ENCODE measurements around the gene GNA15. TPM values are rescaled to one million over a fixed set of nuclear protein-coding genes. Genes with fewer than 3 reads are reported as not detected.

GNA15 gene
- total RNA-seq, 1 donor from 2014 or later, result 0.13 TPM

DNA sequence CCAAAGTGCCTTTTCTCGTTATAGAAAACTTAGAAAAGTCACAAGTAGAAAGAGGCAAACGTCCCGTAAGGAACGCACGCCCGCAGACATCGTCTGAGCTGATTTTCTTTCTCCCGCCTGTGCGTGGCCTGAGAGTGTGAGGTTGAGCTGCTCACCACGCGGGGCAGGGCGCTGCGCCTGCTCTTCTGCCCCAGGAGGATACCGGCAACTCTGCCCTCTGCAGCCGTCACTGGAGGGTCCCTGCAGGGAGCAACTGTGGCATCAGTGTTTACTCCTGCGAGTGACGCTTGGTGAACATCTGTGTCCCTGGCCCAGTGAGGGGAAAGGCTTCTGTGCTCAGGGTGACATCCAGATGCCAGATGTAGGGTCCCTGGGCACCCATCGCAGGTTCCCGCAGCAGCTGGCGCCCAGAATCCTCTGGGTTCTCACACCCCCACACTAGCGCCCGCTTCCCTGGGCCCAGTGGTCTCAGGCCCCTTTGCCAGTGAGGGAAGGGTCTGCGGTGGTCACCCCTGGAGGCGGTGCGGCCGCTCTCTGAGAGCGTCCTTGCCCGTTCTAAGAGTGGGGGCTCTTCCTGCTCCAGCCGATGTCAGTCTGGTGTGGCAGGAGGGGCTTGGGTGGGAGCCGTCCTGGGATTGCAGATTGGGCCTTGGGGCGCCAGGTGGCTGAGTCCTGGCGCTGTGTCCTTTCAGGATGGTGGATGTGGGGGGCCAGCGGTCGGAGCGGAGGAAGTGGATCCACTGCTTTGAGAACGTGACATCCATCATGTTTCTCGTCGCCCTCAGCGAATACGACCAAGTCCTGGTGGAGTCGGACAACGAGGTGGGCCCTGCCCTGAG is 17.4 kb upstream of the GNA15 start:
- H3K4me1 Mint-ChIP-seq, result no peaks in the 10 kb centered on the region
- no peaks in the 10 kb centered on the region for H3K27me3 Mint-ChIP-seq (ENCODE audit: low read depth)
- H3K4me3 Mint-ChIP-seq, result no peak overlapping the region
- DNase-seq (ENCODE audit: low spot score in 2 of 2, unreplicated experiment in 2 of 2), result no peak
- peaks cover 3% of the 10 kb centered on the region for H3K36me3 Mint-ChIP-seq
- no peaks in the 10 kb centered on the region for H3K9me3 Mint-ChIP-seq
- no peak overlapping the region for H3K27ac Mint-ChIP-seq
- TF ChIP-seq, protein P1, sequence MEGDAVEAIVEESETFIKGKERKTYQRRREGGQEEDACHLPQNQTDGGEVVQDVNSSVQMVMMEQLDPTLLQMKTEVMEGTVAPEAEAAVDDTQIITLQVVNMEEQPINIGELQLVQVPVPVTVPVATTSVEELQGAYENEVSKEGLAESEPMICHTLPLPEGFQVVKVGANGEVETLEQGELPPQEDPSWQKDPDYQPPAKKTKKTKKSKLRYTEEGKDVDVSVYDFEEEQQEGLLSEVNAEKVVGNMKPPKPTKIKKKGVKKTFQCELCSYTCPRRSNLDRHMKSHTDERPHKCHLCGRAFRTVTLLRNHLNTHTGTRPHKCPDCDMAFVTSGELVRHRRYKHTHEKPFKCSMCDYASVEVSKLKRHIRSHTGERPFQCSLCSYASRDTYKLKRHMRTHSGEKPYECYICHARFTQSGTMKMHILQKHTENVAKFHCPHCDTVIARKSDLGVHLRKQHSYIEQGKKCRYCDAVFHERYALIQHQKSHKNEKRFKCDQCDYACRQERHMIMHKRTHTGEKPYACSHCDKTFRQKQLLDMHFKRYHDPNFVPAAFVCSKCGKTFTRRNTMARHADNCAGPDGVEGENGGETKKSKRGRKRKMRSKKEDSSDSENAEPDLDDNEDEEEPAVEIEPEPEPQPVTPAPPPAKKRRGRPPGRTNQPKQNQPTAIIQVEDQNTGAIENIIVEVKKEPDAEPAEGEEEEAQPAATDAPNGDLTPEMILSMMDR (IDR thresholded peaks at IDR 0.05; ENCODE audit: unreplicated experiment), result no peak

DNA sequence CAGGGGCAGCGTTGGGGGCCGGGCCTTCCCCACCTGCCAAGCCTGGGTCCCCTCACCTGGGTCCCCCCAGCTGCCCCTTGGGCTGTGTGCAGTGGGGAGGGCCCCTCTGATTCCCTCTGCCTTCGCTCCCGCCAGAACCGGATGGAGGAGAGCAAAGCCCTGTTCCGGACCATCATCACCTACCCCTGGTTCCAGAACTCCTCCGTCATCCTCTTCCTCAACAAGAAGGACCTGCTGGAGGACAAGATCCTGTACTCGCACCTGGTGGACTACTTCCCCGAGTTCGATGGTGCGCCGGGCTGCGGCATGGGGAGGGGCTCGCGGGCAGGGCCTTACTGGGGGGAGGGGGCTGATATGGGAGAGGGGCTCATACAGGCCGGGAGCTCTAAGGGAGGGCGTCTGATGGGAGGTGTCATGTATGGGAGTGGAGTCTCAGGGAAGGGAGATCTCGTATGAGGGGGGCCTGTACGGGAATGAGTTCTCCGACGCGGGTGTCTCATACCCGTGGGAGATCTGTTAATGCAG is 16.7 kb upstream of the GNA15 start:
- Mint-ChIP-seq H3K9me3 (no peaks in the 10 kb centered on the region), H3K4me1 (no peaks in the 10 kb centered on the region), H3K27me3 (ENCODE audit: low read depth) (no peaks in the 10 kb centered on the region), H3K27ac (no peak overlapping the region), H3K4me3 (no peak overlapping the region), H3K36me3 (peaks cover 3% of the 10 kb centered on the region)
- TF ChIP-seq, protein P1 (IDR thresholded peaks at IDR 0.05; ENCODE audit: unreplicated experiment), result no peak
- no peak for DNase-seq (ENCODE audit: low spot score in 2 of 2, unreplicated experiment in 2 of 2)

DNA sequence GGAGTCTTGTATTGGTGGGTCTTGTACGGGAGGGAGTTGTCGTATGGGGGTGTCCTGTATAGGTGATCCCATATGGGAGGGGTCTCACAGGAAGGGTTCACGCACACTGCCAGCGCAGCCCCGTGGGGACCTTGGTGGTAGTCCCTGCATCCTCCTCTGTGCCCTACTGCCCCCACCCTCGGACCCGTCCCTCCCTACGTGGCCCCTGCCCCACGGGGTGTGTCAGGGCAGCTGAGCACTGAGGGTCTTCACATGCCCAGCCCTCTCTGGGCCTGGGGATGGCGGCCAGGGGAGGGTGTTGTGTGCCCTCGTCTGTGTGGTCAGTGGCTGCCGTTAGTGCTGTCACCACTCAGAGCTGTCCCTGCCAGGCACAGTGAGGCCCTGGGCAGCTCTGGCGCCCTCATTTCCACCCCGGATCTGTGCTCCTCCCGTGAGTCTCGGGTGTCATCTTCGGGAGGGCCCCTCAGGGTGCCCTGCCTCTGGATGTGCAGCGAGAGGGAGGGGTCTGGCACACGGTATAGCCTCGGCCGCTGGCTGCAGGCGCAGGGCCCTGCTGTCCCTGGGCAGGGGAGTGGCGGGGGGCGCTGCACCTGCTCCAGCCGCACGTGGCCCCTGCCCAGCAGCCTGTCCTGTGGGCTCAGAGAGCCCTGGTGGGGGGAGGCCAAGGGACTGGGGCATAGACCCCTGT is 16.0 kb upstream of the GNA15 start:
- H3K4me1 Mint-ChIP-seq, result no peaks in the 10 kb centered on the region
- no peaks in the 10 kb centered on the region for H3K27me3 Mint-ChIP-seq (ENCODE audit: low read depth)
- TF ChIP-seq, protein P1 (IDR thresholded peaks at IDR 0.05; ENCODE audit: unreplicated experiment), result no peak
- no peak overlapping the region for H3K27ac Mint-ChIP-seq
- no peaks in the 10 kb centered on the region for H3K9me3 Mint-ChIP-seq
- H3K4me3 Mint-ChIP-seq, result no peak overlapping the region
- no peak for DNase-seq (ENCODE audit: low spot score in 2 of 2, unreplicated experiment in 2 of 2)
- H3K36me3 Mint-ChIP-seq, result peaks cover 3% of the 10 kb centered on the region

DNA sequence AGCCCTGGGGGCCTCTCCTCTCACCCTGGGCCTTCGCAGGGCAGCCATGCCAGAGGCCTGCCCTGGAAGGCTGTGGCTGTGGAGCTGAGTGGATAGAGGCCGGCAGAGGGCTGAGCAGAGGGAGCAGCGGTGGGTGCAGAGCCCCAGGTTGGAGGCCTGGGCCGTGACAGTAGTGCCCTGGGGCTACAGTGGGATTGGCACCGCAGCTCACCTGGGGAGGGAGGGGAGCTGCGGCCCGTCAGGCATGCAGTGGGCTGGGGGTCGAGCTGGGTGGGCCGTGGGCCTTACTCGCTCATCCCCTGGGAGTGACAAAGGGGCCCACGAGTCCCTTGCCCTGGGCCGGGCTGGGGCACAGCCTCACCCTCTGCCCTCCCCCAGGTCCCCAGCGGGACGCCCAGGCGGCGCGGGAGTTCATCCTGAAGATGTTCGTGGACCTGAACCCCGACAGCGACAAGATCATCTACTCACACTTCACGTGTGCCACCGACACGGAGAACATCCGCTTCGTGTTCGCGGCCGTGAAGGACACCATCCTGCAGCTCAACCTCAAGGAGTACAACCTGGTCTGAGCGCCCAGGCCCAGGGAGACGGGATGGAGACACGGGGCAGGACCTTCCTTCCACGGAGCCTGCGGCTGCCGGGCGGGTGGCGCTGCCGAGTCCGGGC is 15.1 kb upstream of the GNA15 start:
- Mint-ChIP-seq H3K9me3 (no peaks in the 10 kb centered on the region), H3K27ac (no peak overlapping the region), H3K27me3 (ENCODE audit: low read depth) (no peaks in the 10 kb centered on the region), H3K4me1 (no peaks in the 10 kb centered on the region), H3K4me3 (no peak overlapping the region), H3K36me3 (peaks cover 3% of the 10 kb centered on the region)
- TF ChIP-seq, protein P1 (IDR thresholded peaks at IDR 0.05; ENCODE audit: unreplicated experiment), result no peak
- DNase-seq (ENCODE audit: low spot score in 2 of 2, unreplicated experiment in 2 of 2), result no peak

DNA sequence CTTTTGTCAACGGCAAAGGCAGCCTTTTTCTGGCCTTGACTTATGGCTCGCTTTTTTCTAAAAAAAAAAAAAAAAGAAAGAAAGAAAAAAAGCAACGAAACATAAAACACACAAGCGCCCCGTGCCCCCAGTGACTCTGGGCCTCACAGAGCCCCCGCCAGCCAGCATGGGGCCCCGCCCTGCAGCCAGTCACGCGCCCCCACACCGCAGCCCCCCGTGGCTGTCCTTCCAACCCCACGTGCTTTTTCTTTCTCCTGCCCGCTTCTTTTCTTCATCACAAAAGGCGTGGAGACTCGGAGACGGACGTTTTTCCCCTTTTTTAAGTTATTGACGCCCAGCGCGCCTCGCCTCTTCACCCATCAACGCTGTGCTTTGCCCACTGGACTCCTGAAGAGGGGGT is 14.4 kb upstream of the GNA15 start:
- Mint-ChIP-seq H3K4me3 (no peak overlapping the region), H3K27ac (no peak overlapping the region), H3K9me3 (no peaks in the 10 kb centered on the region), H3K36me3 (peaks cover 3% of the 10 kb centered on the region), H3K4me1 (no peaks in the 10 kb centered on the region), H3K27me3 (ENCODE audit: low read depth) (no peaks in the 10 kb centered on the region)
- no peak for DNase-seq (ENCODE audit: low spot score in 2 of 2, unreplicated experiment in 2 of 2)
- TF ChIP-seq, protein P1 (IDR thresholded peaks at IDR 0.05; ENCODE audit: unreplicated experiment), result no peak
